ENCODE results near the gene PPP2R2C.

Gene PPP2R2C

GRCh38 chr4:6309777-6310176 is 162.6 kb downstream of the PPP2R2C start:
- no peak for DNase-seq (ENCODE audit: low read depth in 3 of 3)

- no peak for DNase-seq (ENCODE audit: low read depth in 3 of 3)
Measured at GRCh38 chr4:6308899-6309643, 163.3 kb downstream of the PPP2R2C start.

GRCh38 chr4:6307891-6308290 is 164.5 kb downstream of the PPP2R2C start:
- no peak for DNase-seq (ENCODE audit: low read depth in 3 of 3)

- no peak for DNase-seq (ENCODE audit: low read depth in 3 of 3)
Measured at GRCh38 chr4:6307230-6307629, 165.2 kb downstream of the PPP2R2C start.

GRCh38 chr4:6306299-6306698 is 166.1 kb downstream of the PPP2R2C start:
- no peak for DNase-seq (ENCODE audit: low read depth in 3 of 3)

- DNase-seq (ENCODE audit: low read depth in 3 of 3), result no peak
Measured at GRCh38 chr4:6303943-6304342, 168.5 kb downstream of the PPP2R2C start.

- no peak for DNase-seq (ENCODE audit: low read depth in 3 of 3)
Measured at GRCh38 chr4:6302869-6303268, 169.5 kb downstream of the PPP2R2C start.

- DNase-seq (ENCODE audit: low read depth in 3 of 3), result no peak
Measured at GRCh38 chr4:6301732-6302442, 170.5 kb downstream of the PPP2R2C start.

- DNase-seq (ENCODE audit: low read depth in 3 of 3), result no peak
Measured at GRCh38 chr4:6301051-6301731, 171.2 kb downstream of the PPP2R2C start.

- DNase-seq (ENCODE audit: low read depth in 3 of 3), result no peak
Measured at GRCh38 chr4:6300359-6300758, 172.1 kb downstream of the PPP2R2C start.

- DNase-seq (ENCODE audit: low read depth in 3 of 3), result no peak
Measured at GRCh38 chr4:6299875-6300274, 172.5 kb downstream of the PPP2R2C start.

- no peak for DNase-seq (ENCODE audit: low read depth in 3 of 3)
Measured at GRCh38 chr4:6298852-6299251, 173.6 kb downstream of the PPP2R2C start.

GRCh38 chr4:6298035-6298434 is 174.4 kb downstream of the PPP2R2C start:
- no peak for DNase-seq (ENCODE audit: low read depth in 3 of 3)

- no peak for DNase-seq (ENCODE audit: low read depth in 3 of 3)
Measured at GRCh38 chr4:6297266-6297815, 175.1 kb downstream of the PPP2R2C start.

- no peak for DNase-seq (ENCODE audit: low read depth in 3 of 3)
Measured at GRCh38 chr4:6296026-6296425, 176.4 kb downstream of the PPP2R2C start.

GRCh38 chr4:6295495-6295894 is 176.9 kb downstream of the PPP2R2C start:
- no peak for DNase-seq (ENCODE audit: low read depth in 3 of 3)

GRCh38 chr4:6294705-6295421 is 177.6 kb downstream of the PPP2R2C start:
- no peak for DNase-seq (ENCODE audit: low read depth in 3 of 3)

- DNase-seq (ENCODE audit: low read depth in 3 of 3), result no peak
Measured at GRCh38 chr4:6293661-6294060, 178.8 kb downstream of the PPP2R2C start.

- no peak for DNase-seq (ENCODE audit: low read depth in 3 of 3)
Measured at GRCh38 chr4:6293097-6293445, 179.3 kb downstream of the PPP2R2C start.

- DNase-seq (ENCODE audit: low read depth in 3 of 3), result no peak
Measured at GRCh38 chr4:6292376-6293096, 179.9 kb downstream of the PPP2R2C start.

GRCh38 chr4:6291784-6292297 is 180.6 kb downstream of the PPP2R2C start:
- no peak for DNase-seq (ENCODE audit: low read depth in 3 of 3)
